H1 (cell line): ENCODE results near the gene APP. TPM values are rescaled to one million over a fixed set of nuclear protein-coding genes. Genes with fewer than 3 reads are reported as not detected.

Experiments
- CTCF ChIA-PET: fragments of 300-600 bp; sonication (Branson Sonifier 250); formaldehyde crosslinking; loops from one replicate; lab custom pipeline; 2021; ENCODE audit not compliant: partially characterized antibody; lab: Charles Lee
- POLR2A ChIA-PET: fragments of 300-600 bp; sonication (Branson Sonifier 250); formaldehyde crosslinking; loops from one replicate; lab custom pipeline; 2021; ENCODE audit warnings: inconsistent platforms; ENCODE audit not compliant: partially characterized antibody; lab: Charles Lee
- DNase-seq, 2 experiments: peaks; one replicate each; pipeline versions ENCODE4 v3.0.0 to v3.0.0-alpha.2; 2010 to 2022; ENCODE audit warnings: low spot score in 2 of 2, low read depth in 1 of 2, mixed read lengths in 1 of 2
- FAIRE-seq: peaks from 2 replicates; lab custom pipeline; 2011; peaks lifted over from hg19 to GRCh38; lab: Jason Lieb, UNC
- H2AFZ ChIP-seq: 2 replicates; pipeline ENCODE4 v1.8.1; 2012; ENCODE audit warnings: low read length, inconsistent platforms
- H2AK5ac ChIP-seq: 2 replicates; pipeline ENCODE4 v1.6.1; 2013; ENCODE audit warnings: low read depth, low read length
- H2BK120ac ChIP-seq: replicated peaks from 2 replicates; pipeline ENCODE3; 2013; ENCODE audit warnings: low read depth, low read length, inconsistent platforms
- H2BK12ac ChIP-seq: 2 replicates; pipeline ENCODE4 v1.6.1; 2013; ENCODE audit warnings: low read depth, low read length
- H2BK15ac ChIP-seq: 2 replicates; pipeline ENCODE4 v1.6.1; 2013; ENCODE audit warnings: low read length
- H2BK20ac ChIP-seq: 2 replicates; pipeline ENCODE4 v1.6.1; 2013; ENCODE audit warnings: low read length
- H2BK5ac ChIP-seq: 2 replicates; pipeline ENCODE4 v1.6.1; 2013; ENCODE audit warnings: low read depth, low read length
- H3K14ac ChIP-seq: 2 replicates; pipeline ENCODE4 v1.6.1; 2013; ENCODE audit warnings: inconsistent platforms; ENCODE audit not compliant: insufficient read length
- H3K18ac ChIP-seq: 2 replicates; pipeline ENCODE4 v1.6.1; 2013; ENCODE audit warnings: low read length; ENCODE audit errors: extremely low read depth
- H3K23ac ChIP-seq: 2 replicates; pipeline ENCODE4 v1.6.1; 2013; ENCODE audit warnings: inconsistent platforms; ENCODE audit not compliant: insufficient read length
- H3K23me2 ChIP-seq: 2 replicates; pipeline ENCODE4 v1.6.1; 2013; ENCODE audit warnings: low read depth, low read length
- H3K27ac ChIP-seq: 2 replicates; pipeline ENCODE4 v1.6.1; 2011; ENCODE audit warnings: low read depth, low read length, inconsistent platforms
- H3K27me3 ChIP-seq, 4 experiments: replicated peaks in 1 of 4; 1 replicate in 1 of 4; 2 replicates in 3 of 4; pipeline versions ENCODE4 v1.6.1 to v1.8.1; 2011 to 2013; ENCODE audit warnings: low read length in 3 of 4, mild to moderate bottlenecking in 3 of 4, inconsistent platforms in 2 of 4, mixed read lengths in 2 of 4, moderate library complexity in 1 of 4; ENCODE audit not compliant: control insufficient read depth in 3 of 4, insufficient read depth in 3 of 4; ENCODE audit errors: extremely low read depth in 1 of 4
- H3K36me3 ChIP-seq, 4 experiments: 2 replicates each; pipeline versions ENCODE4 v1.6.1 to v1.8.1; 2011 to 2013; ENCODE audit warnings: mild to moderate bottlenecking in 4 of 4, low read length in 3 of 4, moderate library complexity in 2 of 4, control low read depth in 1 of 4, inconsistent platforms in 1 of 4; ENCODE audit not compliant: insufficient read depth in 4 of 4, control insufficient read depth in 2 of 4
- H3K4ac ChIP-seq: replicated peaks from 2 replicates; pipeline ENCODE3; 2013; ENCODE audit warnings: low read length, low read depth, mixed read lengths, inconsistent platforms; ENCODE audit not compliant: insufficient read length
- H3K4me1 ChIP-seq, 4 experiments: replicated peaks in 1 of 4; 1 replicate in 1 of 4; 2 replicates in 3 of 4; pipeline versions ENCODE4 v1.6.1 to v1.8.1; 2011 to 2013; ENCODE audit warnings: low read length in 3 of 4, inconsistent platforms in 2 of 4, mixed read lengths in 1 of 4; ENCODE audit not compliant: insufficient read depth in 4 of 4, control insufficient read depth in 3 of 4
- H3K4me2 ChIP-seq, 2 experiments: 2 replicates each; pipeline versions ENCODE4 v1.6.1 to v1.8.1; 2011 to 2013; ENCODE audit warnings: low read depth in 2 of 2, low read length in 2 of 2, control low read depth in 1 of 2, inconsistent platforms in 1 of 2, mild to moderate bottlenecking in 1 of 2; ENCODE audit not compliant: insufficient read depth in 1 of 2
- H3K4me3 ChIP-seq, 4 experiments: fragments of 200-600, 300-600 bp in 1 of 4; sonication (generic), shearing (Covaris generic), sonication (Bioruptor Twin) in 1 of 4; 2 replicates each; pipeline versions ENCODE4 v1.5.1 to v1.8.1; 2011 to 2016; ENCODE audit warnings: low read length in 4 of 4, low read depth in 3 of 4, control low read depth in 2 of 4, inconsistent platforms in 2 of 4, mild to moderate bottlenecking in 2 of 4, mixed read lengths in 1 of 4, moderate library complexity in 1 of 4; ENCODE audit not compliant: insufficient read depth in 2 of 4; ENCODE audit errors: extremely low read depth in 1 of 4
- H3K56ac ChIP-seq: replicated peaks from 2 replicates; pipeline ENCODE3; 2013; ENCODE audit warnings: low read depth, mild to moderate bottlenecking, mixed read lengths, low read length, inconsistent platforms; ENCODE audit not compliant: insufficient read length
- H3K79me1 ChIP-seq: 2 replicates; pipeline ENCODE4 v1.6.1; 2013; ENCODE audit warnings: low read depth, low read length, control low read depth
- H3K79me2 ChIP-seq, 2 experiments: 2 replicates each; pipeline versions ENCODE4 v1.6.1 to v1.8.1; 2012 to 2013; ENCODE audit warnings: low read length in 2 of 2, mild to moderate bottlenecking in 2 of 2, inconsistent platforms in 1 of 2; ENCODE audit not compliant: insufficient read depth in 2 of 2, control insufficient read depth in 1 of 2
- H3K9ac ChIP-seq, 4 experiments: replicated peaks in 1 of 4; 1 replicate in 1 of 4; 2 replicates in 3 of 4; pipeline versions ENCODE4 v1.6.1 to v1.8.1; 2011 to 2013; ENCODE audit warnings: low read depth in 3 of 4, low read length in 3 of 4, control low read depth in 2 of 4, mild to moderate bottlenecking in 2 of 4, moderate library complexity in 2 of 4, inconsistent platforms in 1 of 4; ENCODE audit errors: extremely low read depth in 1 of 4
- H3K9me3 ChIP-seq, 2 experiments: 2 replicates each; pipeline versions ENCODE4 v1.6.1 to v1.8.1; 2012 to 2013; ENCODE audit warnings: mild to moderate bottlenecking in 2 of 2, moderate library complexity in 2 of 2, control low read depth in 1 of 2, inconsistent platforms in 1 of 2, low read depth in 1 of 2, low read length in 1 of 2, mixed read lengths in 1 of 2; ENCODE audit not compliant: insufficient read depth in 2 of 2
- H4K20me1 ChIP-seq, 2 experiments: replicated peaks in 1 of 2; 2 replicates each; pipeline versions ENCODE3 to v1.8.1; 2011 to 2013; ENCODE audit warnings: inconsistent platforms in 2 of 2, low read length in 2 of 2, mild to moderate bottlenecking in 1 of 2; ENCODE audit not compliant: insufficient read depth in 2 of 2, control insufficient read depth in 1 of 2
- H4K5ac ChIP-seq: 2 replicates; pipeline ENCODE4 v1.6.1; 2013; ENCODE audit warnings: low read length, low read depth, mixed read lengths, inconsistent platforms; ENCODE audit not compliant: insufficient read length
- H4K8ac ChIP-seq: 2 replicates; pipeline ENCODE4 v1.8.0; 2013; ENCODE audit warnings: mild to moderate bottlenecking, moderate library complexity, low read length, inconsistent platforms; ENCODE audit not compliant: insufficient read depth; ENCODE audit errors: extremely low read depth
- H4K91ac ChIP-seq: replicated peaks from 2 replicates; pipeline ENCODE3; 2013; ENCODE audit warnings: low read length, mixed read lengths, inconsistent platforms; ENCODE audit not compliant: insufficient read length
- BACH1 ChIP-seq: IDR thresholded peaks from 2 replicates; pipeline ENCODE4 v1.6.1; 2012; ENCODE audit warnings: low read length, improper control_type of control experiment
- CTBP2 ChIP-seq: IDR thresholded peaks from 2 replicates; pipeline ENCODE4 v1.7.0; 2011; ENCODE audit warnings: borderline replicate concordance, mild to moderate bottlenecking, moderate library complexity, mixed read lengths, low read length; ENCODE audit not compliant: insufficient read depth, insufficient read length
- FOSL1 ChIP-seq: IDR thresholded peaks from 2 replicates; pipeline ENCODE4 v1.6.1; 2011; ENCODE audit warnings: mild to moderate bottlenecking, low read depth, low read length, moderate library complexity; ENCODE audit not compliant: insufficient read depth
- GTF2F1 ChIP-seq: IDR thresholded peaks from 2 replicates; pipeline ENCODE4 v1.6.1; 2012; ENCODE audit warnings: low read depth, low read length, improper control_type of control experiment, borderline replicate concordance
- JUND ChIP-seq: IDR thresholded peaks from 2 replicates; pipeline ENCODE4 v1.6.1; 2011; ENCODE audit warnings: mild to moderate bottlenecking, improper control_type of control experiment, low read length
- KDM1A ChIP-seq: fragments of 200-600, 300-600 bp; sonication (generic); IDR thresholded peaks from 2 replicates; pipeline ENCODE4 v1.7.1; 2016; ENCODE audit warnings: mild to moderate bottlenecking, low read length, borderline replicate concordance
- NRF1 ChIP-seq: IDR thresholded peaks from 2 replicates; pipeline ENCODE4 v1.6.1; 2011; ENCODE audit warnings: mild to moderate bottlenecking, low read depth, low read length, improper control_type of control experiment
- PHF8 ChIP-seq: fragments of 200-600 bp; sonication (generic); conservative IDR thresholded peaks from 2 replicates; pipeline ENCODE4 v1.7.1; 2012; ENCODE audit warnings: low read depth, mild to moderate bottlenecking, inconsistent platforms, low read length, moderate library complexity
- SIX5 ChIP-seq: IDR thresholded peaks from 2 replicates; pipeline ENCODE4 v1.6.1; 2011; ENCODE audit warnings: mild to moderate bottlenecking, low read depth, low read length
- SP1 ChIP-seq: IDR thresholded peaks from 2 replicates; pipeline ENCODE4 v1.6.1; 2011; ENCODE audit warnings: low read depth, low read length
- SP2 ChIP-seq: IDR thresholded peaks from 2 replicates; pipeline ENCODE4 v1.6.1; 2012; ENCODE audit warnings: mild to moderate bottlenecking, low read length, inconsistent platforms
- SUZ12 ChIP-seq: fragments of 200-600 bp; sonication (generic); IDR thresholded peaks from 2 replicates; pipeline ENCODE4 v1.6.1; 2012; ENCODE audit warnings: mild to moderate bottlenecking, inconsistent platforms, low read length, moderate library complexity, mixed read lengths
- WGBS, 2 experiments: shearing (Covaris generic) in 1 of 2; methylation state at CpG; one replicate each; pipeline versions ENCODE4 v1.1.6 to v1.1.7; 2013 to 2015; ENCODE audit warnings: low lambda C conversion rate in 2 of 2, mixed read lengths in 2 of 2, inconsistent platforms in 1 of 2, low coverage in 1 of 2, missing lambda C conversion rate in 1 of 2; ENCODE audit not compliant: insufficient replicate concordance in 2 of 2, insufficient coverage in 1 of 2, insufficient read length in 1 of 2; ENCODE audit errors: extremely low coverage in 1 of 2, missing lambda C conversion rate in 1 of 2; 5-methylcytosine and 5-hydroxymethylcytosine counted together
- polyA plus RNA-seq, 7 experiments: library from polyadenylated mRNA; depleted of rRNA in 3 of 7; stranded (reverse) in 5 of 7; unstranded in 2 of 7; fragments of >200 nt in 5 of 7; fragments of 200-250 nt in 2 of 7; gene quantifications; 1 replicate in 5 of 7; 2 replicates in 1 of 7; 4 replicates in 1 of 7; pipeline versions ENCODE4 v1.2.1 to v1.2.3, GENCODE V29; 2011 to 2013; ENCODE audit warnings: missing spikeins in 2 of 7, mixed read lengths in 2 of 7
- total RNA-seq: library from RNA; stranded (reverse); fragmentation: NEBNext Ultra II Directional; extraction: Animal tissue kit (Norgen Biotek cat#: 25700); gene quantifications from 2 replicates; pipeline ENCODE4 v1.2.1, GENCODE V29; 2021
- TF ChIP-seq, protein P1 (sequence below): IDR thresholded peaks from 2 replicates; pipeline ENCODE4 v1.6.1; 2012; ENCODE audit warnings: inconsistent platforms

Gene APP
- total and polyA plus RNA-seq, 2 of the 8 experiments (the other 6 are each of a cell fraction or from before 2014, with no cell fraction given): 375 to 551 TPM

DNA sequence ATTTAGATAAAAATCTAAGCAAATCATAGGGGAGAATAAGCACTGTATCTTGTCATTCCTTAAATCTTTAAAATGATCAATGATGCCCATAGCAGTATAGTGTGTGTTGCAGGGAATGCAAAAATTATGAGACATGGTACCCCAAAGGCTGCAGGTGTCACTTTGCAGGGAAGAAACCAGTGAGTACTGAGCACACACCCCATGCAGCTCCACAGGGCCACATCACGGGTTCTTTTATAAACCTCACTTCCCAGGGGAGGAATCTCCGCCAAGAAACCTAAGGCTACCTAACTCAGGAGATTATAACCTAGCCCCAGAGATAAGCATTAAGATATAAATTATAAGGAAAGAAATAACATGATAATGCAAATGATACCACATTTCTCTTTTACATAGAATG lies 115.6 kb downstream of the APP start:
- POLR2A ChIA-PET: interaction anchor here (0.8 kb wide), 1 partner anchor 20 kb away, joined by 4 read pairs; no protein-coding TSS in a partner anchor
- CTCF ChIA-PET: no interaction called here
- Histone ChIP-seq H3K23me2 (no peaks in the 10 kb centered on the region), H4K91ac (no peak overlapping the region), H3K27me3 (no peaks in the 10 kb centered on the region), H3K79me2 (peaks cover 7 to 77% of the 10 kb centered on the region in 2 experiments; a peak in 3 of 4 replicates), H3K9ac (no peak overlapping the region), H2BK15ac (no peak overlapping the region), H3K56ac (no peak overlapping the region), H2BK12ac (no peak overlapping the region), H3K27ac (no peak overlapping the region), H2AFZ (no peak overlapping the region), H2BK5ac (no peak overlapping the region), H2AK5ac (no peak overlapping the region), H3K4me3 (no peak overlapping the region), H2BK120ac (no peak overlapping the region), H3K79me1 (peaks cover 7% of the 10 kb centered on the region), H3K18ac (no peak overlapping the region), H4K5ac (no peak overlapping the region), H3K4ac (no peak overlapping the region), H2BK20ac (no peak overlapping the region), H3K14ac (no peak overlapping the region), H4K20me1 (peaks cover 6 to 8% of the 10 kb centered on the region in 2 experiments), H4K8ac (no peak overlapping the region), H3K4me1 (peaks cover 0 to 10% (median 6%) of the 10 kb centered on the region in 4 experiments; a peak in 4 of 7 replicates), H3K9me3 (no peaks in the 10 kb centered on the region), H3K23ac (no peak overlapping the region), H3K36me3 (peaks cover 2 to 21% (median 9%) of the 10 kb centered on the region in 4 experiments; a peak in 5 of 8 replicates), H3K4me2 (no peak overlapping the region)
- FAIRE-seq (no peak), DNase-seq (no peak)
- WGBS, 2 experiments: 41% methylated on average over 2 of the region's 2 CpGs; no CpG with 5 or more reads in 1 of the 2 experiments
- TF ChIP-seq GTF2F1: no peak
- TF ChIP-seq SIX5: no peak
- TF ChIP-seq SP2: no peak
- no peak for TF ChIP-seq KDM1A
- TF ChIP-seq, protein P1, sequence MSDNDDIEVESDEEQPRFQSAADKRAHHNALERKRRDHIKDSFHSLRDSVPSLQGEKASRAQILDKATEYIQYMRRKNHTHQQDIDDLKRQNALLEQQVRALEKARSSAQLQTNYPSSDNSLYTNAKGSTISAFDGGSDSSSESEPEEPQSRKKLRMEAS: no peak
- no peak for TF ChIP-seq FOSL1
- TF ChIP-seq JUND: no peak
- no peak for TF ChIP-seq SP1
- no peak for TF ChIP-seq SUZ12
- TF ChIP-seq PHF8: no peak
- TF ChIP-seq CTBP2: no peak
- no peak for TF ChIP-seq BACH1
- TF ChIP-seq NRF1: no peak
